ENCODE measurements around the gene F12.

F12 gene

GRCh38 chr5:177434437-177434836 is 25.1 kb upstream of the F12 start:
- TF ChIP-seq, protein P1, sequence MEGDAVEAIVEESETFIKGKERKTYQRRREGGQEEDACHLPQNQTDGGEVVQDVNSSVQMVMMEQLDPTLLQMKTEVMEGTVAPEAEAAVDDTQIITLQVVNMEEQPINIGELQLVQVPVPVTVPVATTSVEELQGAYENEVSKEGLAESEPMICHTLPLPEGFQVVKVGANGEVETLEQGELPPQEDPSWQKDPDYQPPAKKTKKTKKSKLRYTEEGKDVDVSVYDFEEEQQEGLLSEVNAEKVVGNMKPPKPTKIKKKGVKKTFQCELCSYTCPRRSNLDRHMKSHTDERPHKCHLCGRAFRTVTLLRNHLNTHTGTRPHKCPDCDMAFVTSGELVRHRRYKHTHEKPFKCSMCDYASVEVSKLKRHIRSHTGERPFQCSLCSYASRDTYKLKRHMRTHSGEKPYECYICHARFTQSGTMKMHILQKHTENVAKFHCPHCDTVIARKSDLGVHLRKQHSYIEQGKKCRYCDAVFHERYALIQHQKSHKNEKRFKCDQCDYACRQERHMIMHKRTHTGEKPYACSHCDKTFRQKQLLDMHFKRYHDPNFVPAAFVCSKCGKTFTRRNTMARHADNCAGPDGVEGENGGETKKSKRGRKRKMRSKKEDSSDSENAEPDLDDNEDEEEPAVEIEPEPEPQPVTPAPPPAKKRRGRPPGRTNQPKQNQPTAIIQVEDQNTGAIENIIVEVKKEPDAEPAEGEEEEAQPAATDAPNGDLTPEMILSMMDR (IDR thresholded peaks at IDR 0.05): no peak
- no peaks in the 10 kb centered on the region for H3K9me3 ChIP-seq (ENCODE audit: control insufficient read depth, low read length)
- no peaks in the 10 kb centered on the region for H3K79me2 ChIP-seq
- no peak overlapping the region for H3K4me2 ChIP-seq (ENCODE audit: low read length)
- H3K36me3 ChIP-seq (ENCODE audit: control insufficient read depth, insufficient read depth, low read length): no peaks in the 10 kb centered on the region
- no peak overlapping the region for H3K9ac ChIP-seq
- H3K4me3 ChIP-seq (ENCODE audit: low read depth, low read length): no peak overlapping the region
- H3K4me1 ChIP-seq: no peaks in the 10 kb centered on the region
- H3K27ac ChIP-seq: no peak overlapping the region
- no peaks in the 10 kb centered on the region for H3K27me3 ChIP-seq (ENCODE audit: control insufficient read depth, insufficient read depth, low read length)
- no peak overlapping the region for H2AFZ ChIP-seq

DNA sequence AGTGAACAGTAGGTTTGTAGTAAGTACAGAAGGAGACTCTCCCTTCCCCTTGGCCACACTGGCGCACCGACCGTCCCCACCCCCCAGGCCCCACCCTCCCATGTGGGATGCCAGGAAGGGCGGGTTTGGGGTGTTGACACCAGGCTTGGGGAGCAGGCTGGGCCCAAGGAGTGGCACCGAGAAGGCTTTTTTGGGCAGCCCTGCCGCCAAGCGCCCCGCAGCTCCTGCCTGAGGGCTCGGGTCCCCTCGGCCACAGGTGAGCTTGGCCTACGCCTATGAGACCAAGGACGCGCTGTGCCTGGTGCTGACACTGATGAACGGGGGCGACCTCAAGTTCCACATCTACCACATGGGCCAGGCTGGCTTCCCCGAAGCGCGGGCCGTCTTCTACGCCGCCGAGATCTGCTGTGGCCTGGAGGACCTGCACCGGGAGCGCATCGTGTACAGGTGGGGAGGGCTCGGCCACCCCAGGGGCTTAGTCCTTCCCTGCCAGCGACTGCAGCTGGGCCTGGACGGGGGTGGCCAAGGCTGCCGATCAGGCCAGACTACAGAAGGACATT is 24.4 kb upstream of the F12 start:
- no peaks in the 10 kb centered on the region for H3K4me1 ChIP-seq
- no peaks in the 10 kb centered on the region for H3K27me3 ChIP-seq (ENCODE audit: control insufficient read depth, insufficient read depth, low read length)
- H3K9ac ChIP-seq: no peak overlapping the region
- TF ChIP-seq, protein P1 (IDR thresholded peaks at IDR 0.05): no peak
- no peaks in the 10 kb centered on the region for H3K79me2 ChIP-seq
- no peak overlapping the region for H2AFZ ChIP-seq
- H3K4me3 ChIP-seq (ENCODE audit: low read depth, low read length): no peak overlapping the region
- no peaks in the 10 kb centered on the region for H3K9me3 ChIP-seq (ENCODE audit: control insufficient read depth, low read length)
- H3K4me2 ChIP-seq (ENCODE audit: low read length): no peak overlapping the region
- no peaks in the 10 kb centered on the region for H3K36me3 ChIP-seq (ENCODE audit: control insufficient read depth, insufficient read depth, low read length)
- no peak overlapping the region for H3K27ac ChIP-seq

- Histone ChIP-seq H2AFZ (no peak overlapping the region), H3K4me1 (no peaks in the 10 kb centered on the region), H3K4me3 (ENCODE audit: low read depth, low read length) (no peak overlapping the region), H3K79me2 (no peaks in the 10 kb centered on the region), H3K36me3 (ENCODE audit: control insufficient read depth, insufficient read depth, low read length) (no peaks in the 10 kb centered on the region), H3K4me2 (ENCODE audit: low read length) (no peak overlapping the region), H3K27ac (no peak overlapping the region), H3K27me3 (ENCODE audit: control insufficient read depth, insufficient read depth, low read length) (no peaks in the 10 kb centered on the region), H3K9ac (no peak overlapping the region), H3K9me3 (ENCODE audit: control insufficient read depth, low read length) (no peaks in the 10 kb centered on the region)
- TF ChIP-seq, protein P1 (IDR thresholded peaks at IDR 0.05): no peak
These were observed 23.7 kb upstream of the F12 start for GRCh38 chr5:177432839-177433657.

- Histone ChIP-seq H3K36me3 (ENCODE audit: control insufficient read depth, insufficient read depth, low read length) (no peaks in the 10 kb centered on the region), H3K4me3 (ENCODE audit: low read depth, low read length) (no peak overlapping the region), H3K4me1 (peaks cover 6% of the 10 kb centered on the region), H3K27me3 (ENCODE audit: control insufficient read depth, insufficient read depth, low read length) (no peaks in the 10 kb centered on the region), H3K79me2 (no peaks in the 10 kb centered on the region), H2AFZ (no peak overlapping the region), H3K27ac (no peak overlapping the region), H3K9ac (no peak overlapping the region), H3K9me3 (ENCODE audit: control insufficient read depth, low read length) (no peaks in the 10 kb centered on the region), H3K4me2 (ENCODE audit: low read length) (no peak overlapping the region)
- TF ChIP-seq, protein P1 (IDR thresholded peaks at IDR 0.05): no peak
These were observed 22.9 kb upstream of the F12 start for GRCh38 chr5:177432143-177432838.

Measured in parathyroid adenoma (tissue), 2 donors.